Measurements from ENCODE around the gene UCP3.

Gene UCP3

DNA sequence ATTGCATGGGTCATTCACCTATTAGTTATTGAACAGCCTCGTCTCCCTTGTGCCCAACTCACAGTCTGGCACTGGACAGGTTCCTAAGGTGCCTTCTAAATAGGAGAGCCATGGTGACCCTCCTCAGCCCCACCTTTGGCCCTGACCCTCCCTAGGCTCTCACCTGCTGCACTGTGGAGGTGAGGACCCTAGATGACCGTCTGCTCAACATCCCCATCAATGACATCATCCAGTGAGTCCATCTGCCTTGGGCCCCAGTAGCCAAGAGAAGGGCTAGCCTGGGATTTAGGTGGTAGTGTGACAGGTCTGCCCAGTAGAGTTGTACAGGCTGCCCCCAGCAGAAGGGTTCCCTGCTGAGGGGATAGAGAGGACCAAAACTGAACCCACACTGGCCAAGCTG, 39.8 kb downstream of the UCP3 start:
- TF ChIP-seq, protein P1, sequence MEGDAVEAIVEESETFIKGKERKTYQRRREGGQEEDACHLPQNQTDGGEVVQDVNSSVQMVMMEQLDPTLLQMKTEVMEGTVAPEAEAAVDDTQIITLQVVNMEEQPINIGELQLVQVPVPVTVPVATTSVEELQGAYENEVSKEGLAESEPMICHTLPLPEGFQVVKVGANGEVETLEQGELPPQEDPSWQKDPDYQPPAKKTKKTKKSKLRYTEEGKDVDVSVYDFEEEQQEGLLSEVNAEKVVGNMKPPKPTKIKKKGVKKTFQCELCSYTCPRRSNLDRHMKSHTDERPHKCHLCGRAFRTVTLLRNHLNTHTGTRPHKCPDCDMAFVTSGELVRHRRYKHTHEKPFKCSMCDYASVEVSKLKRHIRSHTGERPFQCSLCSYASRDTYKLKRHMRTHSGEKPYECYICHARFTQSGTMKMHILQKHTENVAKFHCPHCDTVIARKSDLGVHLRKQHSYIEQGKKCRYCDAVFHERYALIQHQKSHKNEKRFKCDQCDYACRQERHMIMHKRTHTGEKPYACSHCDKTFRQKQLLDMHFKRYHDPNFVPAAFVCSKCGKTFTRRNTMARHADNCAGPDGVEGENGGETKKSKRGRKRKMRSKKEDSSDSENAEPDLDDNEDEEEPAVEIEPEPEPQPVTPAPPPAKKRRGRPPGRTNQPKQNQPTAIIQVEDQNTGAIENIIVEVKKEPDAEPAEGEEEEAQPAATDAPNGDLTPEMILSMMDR (IDR thresholded peaks at IDR 0.05; ENCODE audit: low read depth, low read length) = no peak
- no peak overlapping the region for H3K4me3 ChIP-seq (ENCODE audit: low read depth, low read length)

DNA sequence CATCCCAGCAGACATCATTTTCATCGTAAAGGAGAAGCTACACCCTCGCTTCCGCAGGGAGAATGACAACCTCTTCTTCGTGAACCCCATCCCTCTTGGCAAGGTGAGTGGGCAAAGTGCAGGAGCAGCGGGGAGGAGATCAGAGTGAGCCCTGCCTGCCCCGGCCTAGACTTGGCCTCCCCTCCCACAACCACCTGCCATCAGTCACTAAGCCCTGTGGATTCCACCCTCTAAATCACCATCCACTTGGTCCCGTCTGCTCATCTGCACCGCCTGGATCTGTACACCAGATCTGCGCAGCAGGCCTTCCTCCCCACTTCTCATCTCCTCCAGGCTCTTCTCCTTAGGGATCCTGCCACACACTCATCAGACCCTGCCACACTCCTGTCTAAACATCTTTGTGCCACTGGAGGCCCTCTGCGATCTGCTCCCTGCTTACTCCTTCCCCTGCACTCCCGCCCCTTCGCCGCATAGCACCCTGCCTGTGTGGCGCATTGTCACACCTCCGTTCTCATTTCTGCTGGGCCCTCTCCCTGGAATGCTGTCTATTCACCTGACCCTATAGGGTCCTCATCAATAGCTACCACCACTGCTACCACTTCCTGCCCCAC, 40.4 kb downstream of the UCP3 start:
- H3K4me3 ChIP-seq (ENCODE audit: low read depth, low read length) = no peak overlapping the region
- TF ChIP-seq, protein P1 (IDR thresholded peaks at IDR 0.05; ENCODE audit: low read depth, low read length) = no peak

DNA sequence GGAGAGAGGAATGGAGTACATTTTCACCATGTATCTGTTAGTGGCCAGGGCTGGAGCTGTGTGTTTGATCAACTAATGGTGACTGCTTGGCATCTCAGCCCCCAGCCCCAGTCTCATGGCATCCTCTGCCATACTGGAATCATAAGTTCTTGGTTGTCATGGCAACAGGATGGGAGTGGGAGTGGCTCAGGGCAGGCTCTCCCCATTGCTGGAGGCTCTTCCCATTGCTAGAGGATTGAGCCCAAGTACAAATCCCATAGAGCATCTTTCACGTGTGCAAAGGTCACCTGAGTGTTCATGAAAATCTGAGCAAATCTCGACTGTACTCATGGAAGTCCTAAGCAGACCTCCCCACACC, 43.1 kb downstream of the UCP3 start:
- no peak overlapping the region for H3K4me3 ChIP-seq (ENCODE audit: low read depth, low read length)
- TF ChIP-seq, protein P1 (IDR thresholded peaks at IDR 0.05; ENCODE audit: low read depth, low read length) = no peak

DNA sequence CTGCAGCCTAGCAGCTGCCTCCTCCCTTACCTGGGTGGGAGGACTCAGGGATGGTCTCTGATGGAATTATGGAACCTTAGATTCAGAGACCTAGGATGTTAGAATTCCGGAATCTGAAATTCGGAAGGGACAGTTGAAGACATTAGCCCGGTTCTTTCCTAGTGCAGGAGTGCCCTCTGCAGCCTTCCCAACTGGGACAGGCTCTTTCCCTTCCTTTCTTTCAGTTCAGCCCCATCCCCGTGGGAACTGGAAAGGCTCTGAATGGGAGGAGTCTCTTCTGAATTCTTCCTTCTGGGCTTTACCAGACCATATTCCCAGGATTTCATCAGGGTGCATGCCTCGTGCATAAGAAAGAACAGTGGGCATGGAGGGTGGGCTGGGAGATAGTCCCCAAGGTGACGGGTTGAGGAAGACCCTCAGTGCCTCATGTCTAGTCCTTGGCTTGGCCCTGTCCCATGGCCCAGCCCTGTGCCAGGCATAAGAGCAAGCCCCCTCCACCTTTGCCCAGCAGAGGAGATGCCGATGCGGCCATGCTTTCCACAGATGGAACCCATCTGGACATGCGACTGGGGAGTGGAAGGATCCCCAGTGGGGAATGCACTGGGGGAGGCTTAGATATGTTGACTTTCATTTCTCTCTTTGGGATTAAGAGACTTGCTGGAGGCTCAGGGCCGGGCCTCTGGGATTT, 43.7 kb downstream of the UCP3 start:
- TF ChIP-seq, protein P1 (IDR thresholded peaks at IDR 0.05; ENCODE audit: low read depth, low read length) = no peak
- no peak overlapping the region for H3K4me3 ChIP-seq (ENCODE audit: low read depth, low read length)

DNA sequence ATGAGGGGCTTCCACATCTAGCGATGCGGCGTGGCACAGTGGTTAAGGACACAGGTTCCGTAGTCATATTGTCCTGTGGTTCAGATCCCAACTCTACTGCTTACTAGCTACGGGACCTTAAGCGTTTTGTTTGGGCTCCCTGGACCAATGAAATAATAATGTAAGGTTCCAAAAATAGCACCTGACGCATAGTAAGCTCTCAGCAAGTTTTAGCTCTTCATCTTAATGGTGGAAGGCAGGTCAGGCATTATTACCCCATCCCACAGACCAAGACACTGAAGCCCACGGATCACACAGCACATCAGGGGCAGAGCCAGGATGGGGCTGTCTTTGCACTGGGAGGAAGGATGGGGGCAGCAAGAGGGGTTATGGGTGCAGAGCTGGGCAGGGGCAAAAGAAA, 45.0 kb downstream of the UCP3 start:
- H3K4me3 ChIP-seq (ENCODE audit: low read depth, low read length) = no peak overlapping the region
- TF ChIP-seq, protein P1 (IDR thresholded peaks at IDR 0.05; ENCODE audit: low read depth, low read length) = no peak

DNA sequence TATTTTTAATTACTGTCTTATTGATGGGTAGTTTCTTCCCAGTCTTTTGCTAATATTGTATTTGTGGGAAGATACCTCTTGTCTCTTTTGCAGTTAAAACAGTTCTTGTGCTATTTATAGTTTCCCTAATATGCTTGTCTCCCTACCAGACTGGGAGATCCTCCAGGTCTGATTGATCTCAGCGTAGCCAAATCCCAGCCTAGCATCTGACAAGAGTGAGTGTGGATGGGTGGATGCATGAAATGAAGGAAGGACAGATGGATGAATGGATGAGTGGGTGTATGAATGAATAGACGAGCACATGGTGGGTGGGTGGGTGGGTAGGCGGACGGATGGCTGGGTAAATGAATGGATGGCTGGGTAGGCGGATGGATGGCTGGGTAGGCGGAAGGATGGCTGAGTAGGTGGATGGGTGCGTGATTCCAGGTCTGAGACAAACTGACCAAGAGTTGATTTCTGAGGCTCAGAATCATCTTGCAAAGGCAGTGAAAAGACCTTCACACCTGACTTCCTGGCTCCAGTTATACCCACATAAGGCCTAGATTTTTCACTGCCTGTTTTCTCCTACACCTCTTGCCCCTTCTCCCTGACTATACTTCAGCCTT, 46.7 kb downstream of the UCP3 start:
- TF ChIP-seq, protein P1 (IDR thresholded peaks at IDR 0.05; ENCODE audit: low read depth, low read length) = no peak
- no peak overlapping the region for H3K4me3 ChIP-seq (ENCODE audit: low read depth, low read length)

DNA sequence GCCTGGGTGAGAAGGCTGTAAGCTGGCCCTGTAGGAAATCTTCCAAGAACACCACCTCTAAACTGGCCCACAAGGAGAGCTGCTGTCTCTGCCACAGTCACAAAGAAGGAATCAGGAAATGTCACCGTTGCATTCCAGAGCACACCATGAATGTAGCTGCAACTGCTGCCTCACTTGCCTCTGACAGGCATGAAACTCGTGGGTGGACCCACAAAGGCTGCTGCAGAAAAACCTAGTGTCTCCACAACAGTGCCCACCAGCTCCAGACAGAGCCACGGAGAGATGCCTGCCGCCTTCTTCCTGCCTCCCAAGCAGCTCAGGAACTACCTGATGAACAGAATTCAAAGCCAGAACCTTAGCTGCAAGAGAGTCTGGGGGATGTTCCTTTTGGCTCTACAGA, 47.6 kb downstream of the UCP3 start:
- TF ChIP-seq, protein P1 (IDR thresholded peaks at IDR 0.05; ENCODE audit: low read depth, low read length) = no peak

More for the DNA sequence above, 47.6 kb downstream of the UCP3 start:
- H3K4me3 ChIP-seq (ENCODE audit: low read depth, low read length) = no peak overlapping the region

Data from WI38 (cell line).